Measurements from ENCODE around the gene CCDC78. TPM values are rescaled to one million over a fixed set of nuclear protein-coding genes. Genes with fewer than 3 reads are reported as not detected.

The CCDC78 gene
- total RNA-seq: 1.3 and 1.6 TPM in 2 replicates

GRCh38 chr16:726438-727290 lies at the start of gene CCDC78, which contains the start of gene HAGHL:
CCDC78 (minus strand) TSS chr16:726443; CDS start chr16:726367, 76 bp downstream.
HAGHL (plus strand) TSS chr16:727106; CDS start chr16:727510, 404 bp downstream.

DNA sequence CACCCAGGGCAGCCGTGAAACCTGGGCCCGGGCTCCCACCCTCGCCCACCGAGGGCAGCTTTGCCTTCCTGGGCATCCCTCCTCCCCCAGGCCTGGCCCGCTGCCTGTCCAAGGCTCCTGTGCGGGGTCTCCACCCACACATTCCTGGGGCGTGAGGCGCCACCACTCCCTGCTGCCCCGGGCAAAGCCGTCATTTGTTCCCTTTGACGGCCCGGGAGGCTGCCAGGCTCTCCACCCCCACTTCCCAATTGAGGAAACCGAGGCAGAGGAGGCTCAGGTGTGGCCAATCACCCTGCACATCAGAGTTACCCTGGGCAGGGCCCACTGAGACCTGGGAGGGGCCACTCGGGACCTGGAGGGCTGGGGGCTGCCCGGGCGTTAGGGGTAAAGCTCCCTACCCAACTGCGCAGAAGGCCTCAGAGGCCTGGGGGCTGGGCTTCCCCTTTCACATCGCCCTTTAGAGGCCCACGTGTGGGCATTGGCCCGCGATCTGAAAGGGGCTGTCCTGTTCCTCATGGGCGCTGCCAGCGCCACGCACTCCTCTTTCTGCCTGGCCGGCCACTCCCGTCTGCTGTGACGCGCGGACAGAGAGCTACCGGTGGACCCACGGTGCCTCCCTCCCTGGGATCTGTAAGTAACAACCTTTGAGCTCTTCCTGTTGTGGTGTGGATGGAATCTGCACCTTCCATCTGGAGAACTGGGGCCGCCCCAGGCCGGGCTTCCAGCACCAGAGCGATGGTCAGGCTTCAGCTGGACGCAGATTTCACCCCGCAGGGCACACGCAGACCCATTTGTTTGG lies 34.5 kb upstream of the CCDC78 start, which contains the start of gene MSLN:
MSLN (plus strand) TSS at position 190 of the 799 bp plus-strand sequence. CDS start 1,947 bp downstream, outside the sequence.

DNA sequence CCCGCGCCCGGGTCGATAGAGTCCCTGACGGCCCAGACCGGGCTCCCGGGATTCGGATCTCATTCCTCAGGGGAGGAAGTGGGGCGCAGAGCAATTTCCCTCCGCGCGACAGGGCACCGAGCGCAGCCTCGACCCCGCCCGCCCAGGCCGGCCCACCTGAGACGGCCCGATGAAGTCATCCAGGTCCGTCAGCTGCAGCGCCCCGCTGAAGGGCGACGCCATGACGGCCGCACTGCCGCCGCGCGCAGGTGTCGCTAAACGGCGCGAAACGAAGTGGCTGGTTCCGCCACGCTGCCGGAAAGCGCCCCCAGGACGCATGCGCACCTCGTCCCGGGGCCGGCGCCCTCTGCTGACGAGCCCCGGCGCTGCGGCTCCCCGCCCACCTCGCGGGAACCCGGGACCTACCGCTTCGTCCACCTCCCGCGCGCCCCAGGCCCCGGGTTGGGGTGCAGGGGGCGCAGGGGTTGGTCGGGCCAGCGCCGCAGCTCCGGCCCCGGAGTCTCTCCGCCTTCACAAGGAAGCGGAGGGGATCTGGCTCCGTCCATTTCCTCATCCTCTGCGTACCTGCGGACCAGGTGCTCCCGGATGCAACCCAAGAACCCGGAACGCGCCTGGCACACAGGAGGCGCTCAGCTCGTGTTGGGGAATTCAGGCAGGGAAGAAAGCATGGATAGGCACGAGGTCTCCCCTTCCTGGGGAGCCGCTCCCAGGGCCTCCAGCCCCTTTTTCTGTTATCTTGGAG lies 14.7 kb upstream of the CCDC78 start, which contains the start of gene CIAO3:
CIAO3 (minus strand) TSS at position 234 of the 742 bp plus-strand sequence; CDS start at position 222, 12 bp downstream.

GRCh38 chr16:720990-721764 lies 5.1 kb downstream of the CCDC78 start, which contains the start of gene ANTKMT:
ANTKMT (plus strand) TSS chr16:721146; CDS start chr16:721275, 129 bp downstream.

GRCh38 chr16:714558-715476 lies 11.4 kb downstream of the CCDC78 start, which contains the start of gene METRN:
METRN (plus strand) TSS chr16:715118; CDS start chr16:715290, 172 bp downstream.

DNA sequence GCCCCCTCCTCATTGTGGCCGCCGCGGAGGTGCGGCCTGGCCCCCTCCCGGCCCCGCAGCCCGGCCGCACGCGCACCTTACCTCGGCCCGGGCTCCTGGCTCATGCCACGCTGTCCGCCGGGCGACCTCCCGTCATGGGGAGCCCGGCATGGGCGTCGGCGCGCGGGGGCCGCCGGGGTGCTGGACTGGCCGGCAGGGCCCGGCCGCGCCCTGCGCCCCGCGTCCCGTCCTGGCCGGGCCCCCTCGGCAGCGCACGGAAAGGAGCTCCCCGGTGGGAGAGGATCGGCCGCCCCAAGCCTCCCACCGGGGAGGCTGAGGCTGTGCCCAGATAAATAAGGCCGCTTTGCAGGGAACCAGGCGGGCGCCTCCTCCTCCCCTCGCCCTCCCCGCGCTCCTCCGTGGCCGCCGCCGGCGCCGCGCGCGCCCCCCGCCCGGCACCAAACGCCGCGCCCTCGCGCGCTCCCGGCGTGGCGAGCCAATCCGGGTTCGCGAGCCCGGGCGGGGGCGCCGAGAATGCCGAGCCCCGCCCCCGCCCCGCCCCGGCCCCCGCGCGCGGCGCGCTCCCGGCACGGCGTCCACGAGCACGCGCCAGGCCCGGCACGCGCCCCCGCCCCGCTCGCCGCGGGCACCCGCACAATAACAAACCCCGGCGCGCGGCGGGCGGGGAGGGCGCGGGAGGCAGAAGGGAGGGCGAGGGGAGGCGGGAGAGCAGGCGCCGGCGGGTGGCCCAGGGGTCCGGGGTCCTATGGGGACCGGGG lies 20.6 kb downstream of the CCDC78 start, which contains the start of gene FBXL16:
FBXL16 (minus strand) TSS at position 371 of the 758 bp plus-strand sequence. CDS start 8,396 bp downstream, outside the sequence.

DNA sequence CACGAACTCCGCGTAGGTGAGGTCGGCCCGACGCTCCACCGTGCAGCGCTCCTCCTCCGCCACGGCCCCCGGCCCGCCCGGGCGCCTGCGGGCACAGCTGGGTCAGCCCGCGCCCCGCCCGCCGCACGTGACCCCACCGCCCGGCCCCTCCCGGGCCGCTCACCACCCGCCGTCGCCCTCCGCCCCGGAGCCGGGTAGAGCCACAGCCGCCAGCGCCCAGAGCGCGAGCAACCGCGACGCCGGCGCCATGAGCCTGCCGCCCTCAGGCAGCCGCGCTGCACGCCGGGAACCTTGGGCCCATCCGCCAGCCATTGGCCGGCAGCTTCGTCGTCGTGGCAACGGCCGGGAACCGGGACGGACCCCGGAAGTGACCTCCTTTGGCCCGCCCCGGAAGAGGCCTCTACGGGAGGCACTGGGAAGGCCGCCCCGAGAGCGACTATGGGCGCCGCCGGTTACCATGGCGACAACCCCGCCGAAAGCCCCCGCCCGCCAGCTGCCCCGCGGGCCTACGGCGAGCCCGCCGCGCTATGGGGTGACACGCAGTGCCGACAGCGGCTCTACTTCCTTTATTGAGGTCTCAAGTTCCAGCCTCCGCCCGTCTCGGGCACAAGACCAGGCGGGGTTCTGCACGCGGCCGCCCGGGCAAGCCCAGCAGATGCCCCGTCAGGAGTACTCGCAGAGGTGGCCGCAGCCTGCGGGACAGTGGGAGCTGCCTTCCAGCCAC lies 42.0 kb downstream of the CCDC78 start, which contains the start of gene JMJD8:
JMJD8 (minus strand) TSS at position 264 of the 724 bp plus-strand sequence; CDS start at position 249, 15 bp downstream.

DNA sequence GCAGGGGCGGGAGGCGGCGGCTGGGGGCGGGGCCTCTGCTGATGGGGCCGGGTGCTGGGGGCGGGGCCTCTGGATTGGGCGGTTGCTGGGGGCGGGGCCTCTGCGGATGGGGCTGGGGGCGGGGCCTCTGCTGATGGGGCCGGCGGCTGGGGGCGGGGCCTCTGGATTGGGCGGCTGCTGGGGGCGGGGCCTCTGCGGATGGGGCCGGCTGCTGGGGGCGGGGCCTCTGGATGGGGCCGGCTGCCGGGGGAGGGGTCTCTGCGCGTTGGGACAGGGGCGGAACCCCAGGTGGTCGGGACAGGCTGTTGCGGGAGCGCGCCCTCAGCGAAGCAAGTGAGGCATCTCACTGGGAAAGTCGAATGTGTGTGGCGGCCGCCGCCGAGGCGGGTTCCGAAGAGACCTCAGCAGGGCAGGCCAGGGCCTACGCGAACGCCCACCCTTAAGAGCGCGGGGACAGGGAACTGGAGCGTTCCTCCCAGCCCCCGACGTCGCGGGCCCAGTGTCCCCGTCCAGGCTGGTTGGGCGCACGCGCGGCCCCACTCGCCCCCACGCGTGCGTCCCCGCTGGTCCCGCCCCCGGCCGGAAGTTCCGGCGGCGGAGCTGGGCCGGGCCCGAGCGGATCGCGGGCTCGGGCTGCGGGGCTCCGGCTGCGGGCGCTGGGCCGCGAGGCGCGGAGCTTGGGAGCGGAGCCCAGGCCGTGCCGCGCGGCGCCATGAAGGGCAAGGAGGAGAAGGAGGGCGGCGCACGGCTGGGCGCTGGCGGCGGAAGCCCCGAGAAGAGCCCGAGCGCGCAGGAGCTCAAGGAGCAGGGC lies 46.2 kb downstream of the CCDC78 start, which contains the start of gene STUB1:
STUB1 (plus strand) TSS at position 597 of the 811 bp plus-strand sequence; CDS start at position 713, 116 bp downstream.

GRCh38 chr16:674968-675883 lies 51.0 kb downstream of the CCDC78 start, which contains the start of gene RHBDL1:
RHBDL1 (plus strand) TSS chr16:675671; CDS start chr16:675791, 120 bp downstream.

Small RNAs within 50 kb of the gene (small RNA-seq; reads per million reads assigned to genes)
- gene MIR662: not detected

Other genes with a start within 250 kb of the CCDC78 start
- gene CAPN15, start 198.7 kb downstream of the CCDC78 start, total RNA-seq: 56.2 and 61.2 TPM in 2 replicates
- not detected in 2 replicates for gene PRR35, start 166.0 kb downstream of the CCDC78 start, total RNA-seq
- 2.4 and 2.9 TPM in 2 replicates for gene NHLRC4, start 159.4 kb downstream of the CCDC78 start, total RNA-seq
- 28.4 and 45.1 TPM in 2 replicates for gene PIGQ, start 156.5 kb downstream of the CCDC78 start, total RNA-seq
- 15.0 and 17.0 TPM in 2 replicates for gene RAB40C, start 136.4 kb downstream of the CCDC78 start, total RNA-seq
- gene WFIKKN1, start 95.5 kb downstream of the CCDC78 start, total RNA-seq: under 0.01 and 0.19 TPM in 2 replicates
- gene METTL26, start 90.1 kb downstream of the CCDC78 start, total RNA-seq: 90.8 and 142 TPM in 2 replicates
- gene MCRIP2, start 84.6 kb downstream of the CCDC78 start, total RNA-seq: 14.0 and 20.9 TPM in 2 replicates
- gene WDR90, start 77.1 kb downstream of the CCDC78 start, total RNA-seq: 15.9 and 18.6 TPM in 2 replicates
- 44.6 and 53.2 TPM in 2 replicates for gene RHOT2, start 58.3 kb downstream of the CCDC78 start, total RNA-seq
- 0.38 and 0.65 TPM in 2 replicates for gene RHBDL1, start 50.8 kb downstream of the CCDC78 start, total RNA-seq
- gene STUB1, start 46.0 kb downstream of the CCDC78 start, total RNA-seq: 115 and 135 TPM in 2 replicates
- 39.8 and 63.7 TPM in 2 replicates for gene JMJD8, start 42.1 kb downstream of the CCDC78 start, total RNA-seq
- gene WDR24, start 36.0 kb downstream of the CCDC78 start, total RNA-seq: 8.5 and 9.5 TPM in 2 replicates
- under 0.01 and 0.29 TPM in 2 replicates for gene FBXL16, start 20.6 kb downstream of the CCDC78 start, total RNA-seq
- 22.2 and 35.3 TPM in 2 replicates for gene METRN, start 11.3 kb downstream of the CCDC78 start, total RNA-seq
- 23.1 and 33.6 TPM in 2 replicates for gene ANTKMT, start 5.3 kb downstream of the CCDC78 start, total RNA-seq
- gene HAGHL, start 663 bp upstream of the CCDC78 start, total RNA-seq: 9.7 and 13.4 TPM in 2 replicates
- gene CIAO3, start 14.6 kb upstream of the CCDC78 start, total RNA-seq: 36.8 and 40.5 TPM in 2 replicates
- gene MSLN, start 34.3 kb upstream of the CCDC78 start, total RNA-seq: not detected in 2 replicates
- 51.9 and 52.7 TPM in 2 replicates for gene RPUSD1, start 61.9 kb upstream of the CCDC78 start, total RNA-seq
- gene CHTF18, start 62.2 kb upstream of the CCDC78 start, total RNA-seq: 15.0 and 20.4 TPM in 2 replicates
- gene GNG13, start 74.3 kb upstream of the CCDC78 start, total RNA-seq: not detected in 2 replicates
- gene LMF1, start 244.5 kb upstream of the CCDC78 start, total RNA-seq: 18.9 and 28.8 TPM in 2 replicates